ENCODE data around the gene CDHR4.

GRCh38 chr3:49754536-49754935, 45.1 kb downstream of the CDHR4 start:
- TF ChIP-seq CTCF (IDR thresholded peaks at IDR 0.05) (no peak), EZH2 (IDR thresholded peaks at IDR 0.05; ENCODE audit: borderline replicate concordance, insufficient read depth, low read depth, low read length, poor library complexity, severe bottlenecking) (no peak)

All from B cell (primary cell).